Pulmonary artery endothelial cell (primary cell): ENCODE measurements around the gene EN1. TPM values are rescaled to one million over a fixed set of nuclear protein-coding genes. Genes with fewer than 3 reads are reported as not detected.
A peak's percentile ranks its signal among the peaks of the same experiment; 100 is the strongest.

Source experiments
- DNase-seq: peaks from one replicate; pipeline ENCODE4 v3.0.0-alpha.2; 2011; ENCODE audit warnings: low read depth, low spot score
- total RNA-seq: library from RNA; depleted of rRNA; stranded (reverse); fragments of >200 nt; gene quantifications from 2 replicates; pipeline ENCODE4 v1.2.3, GENCODE V29; 2014

The EN1 gene
- total RNA-seq, 1 donor from 2014 or later = not detected

DNA sequence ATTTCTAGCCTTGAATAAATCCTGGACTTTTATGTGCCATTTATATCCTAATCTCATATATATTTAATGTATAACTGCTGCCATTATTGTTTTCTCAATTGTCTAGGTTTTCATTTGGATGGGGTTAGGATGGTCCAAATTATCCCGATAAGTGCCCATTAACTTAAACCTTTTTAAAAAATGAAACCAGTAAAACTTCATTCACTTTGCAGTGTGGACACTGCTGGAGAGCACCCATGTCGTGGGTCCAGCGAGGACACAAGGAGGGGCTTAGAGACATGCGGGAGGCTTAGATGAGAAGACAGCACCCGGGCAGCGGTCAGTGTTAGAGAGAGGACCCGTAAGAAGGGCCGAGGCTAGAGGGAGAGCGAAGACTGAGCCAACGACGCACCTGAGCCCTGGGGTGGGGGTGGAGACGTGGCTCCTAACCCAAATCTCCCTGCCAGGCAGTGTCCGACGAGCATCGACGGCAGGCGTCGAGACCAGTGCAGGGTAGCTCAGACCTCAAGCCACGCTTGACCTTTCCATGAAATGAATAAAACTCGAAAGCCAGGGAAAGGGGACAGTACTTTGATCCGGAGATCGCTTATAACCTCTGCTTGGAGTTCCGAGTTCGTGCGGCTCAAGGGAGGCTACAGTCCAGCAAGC is 9.0 kb upstream of the EN1 start:
- DNase-seq = no peak

DNA sequence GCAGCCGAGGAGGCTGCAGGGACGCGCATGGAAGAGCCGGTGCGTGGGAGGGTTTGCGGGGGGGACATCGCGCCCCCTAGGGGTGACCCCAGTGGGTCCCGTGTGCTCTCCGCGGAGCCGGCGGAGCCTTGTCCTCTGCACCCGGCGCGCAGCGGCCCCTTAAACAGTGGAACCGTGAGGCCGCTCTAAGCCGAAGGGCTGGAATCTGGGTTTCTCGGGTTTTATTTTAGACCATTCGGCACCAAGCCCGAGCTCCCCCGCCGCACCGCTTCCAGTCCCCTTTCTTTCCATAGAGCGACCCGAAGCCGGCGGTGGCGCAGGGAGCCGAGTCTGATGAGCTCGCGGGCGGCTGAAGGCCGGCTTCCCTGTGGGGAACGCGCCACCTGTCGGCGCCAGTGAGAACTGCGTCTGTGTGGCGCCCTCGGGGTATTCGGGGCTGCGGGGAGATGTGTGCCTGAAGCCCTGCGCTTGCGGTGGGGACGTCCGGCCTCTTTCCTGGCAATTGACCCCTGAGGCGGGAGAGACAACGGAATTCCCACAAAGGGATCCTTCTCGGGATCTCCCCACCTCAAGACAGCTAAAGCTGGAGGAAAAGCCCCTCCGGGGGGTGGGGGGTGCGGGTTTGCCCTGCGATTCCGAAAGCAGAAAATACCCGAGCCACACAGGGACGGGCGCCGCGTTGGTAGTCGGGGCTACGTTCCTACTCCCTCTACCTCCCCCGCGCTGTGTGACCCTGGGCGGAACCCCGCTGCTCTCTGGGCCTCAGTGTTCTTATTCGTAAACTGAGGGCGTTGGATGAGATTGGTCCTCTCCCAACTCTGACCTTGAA is 8.2 kb upstream of the EN1 start:
- peak; percentile 29 for DNase-seq

DNA sequence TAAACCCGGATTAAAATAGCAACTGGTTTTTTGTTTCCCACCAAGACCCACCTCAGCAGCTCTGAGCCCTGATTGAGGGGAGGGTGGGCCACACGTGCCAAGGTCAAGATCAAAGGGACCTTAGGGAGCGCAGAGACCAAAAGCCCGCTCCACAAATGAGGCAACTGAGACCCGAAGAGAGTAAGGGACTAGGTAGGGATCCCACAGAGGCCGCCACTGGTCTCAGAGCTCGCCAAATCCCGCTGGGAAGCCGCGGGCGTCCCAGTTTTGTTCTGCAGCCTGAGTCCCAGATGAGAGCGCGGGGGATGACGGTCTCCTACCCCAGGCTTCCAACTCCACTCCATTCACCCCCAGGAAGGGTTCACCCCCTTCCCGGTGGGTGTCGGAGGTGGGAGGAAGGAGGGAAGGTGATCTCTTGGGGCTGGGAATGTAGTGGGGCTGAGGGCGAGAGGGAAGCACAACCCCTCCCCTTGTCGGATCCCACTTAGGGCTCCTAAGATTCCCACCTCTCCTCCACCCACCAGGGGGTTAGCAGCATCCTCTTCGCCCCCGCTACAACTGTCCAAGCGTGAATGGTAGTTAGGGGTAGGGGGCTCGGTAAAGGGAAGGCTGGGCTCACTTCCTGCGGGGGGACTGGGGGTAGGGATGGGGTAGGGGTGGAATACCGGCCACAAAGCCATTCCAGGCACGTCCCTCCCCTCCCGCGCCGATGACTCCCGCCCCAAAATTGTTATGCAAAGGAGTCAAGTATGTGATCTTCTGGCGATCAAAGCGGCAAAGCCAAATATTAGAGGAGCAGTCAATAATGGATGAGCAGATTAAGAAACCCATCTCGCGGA is 7.3 kb upstream of the EN1 start:
- no peak for DNase-seq

DNA sequence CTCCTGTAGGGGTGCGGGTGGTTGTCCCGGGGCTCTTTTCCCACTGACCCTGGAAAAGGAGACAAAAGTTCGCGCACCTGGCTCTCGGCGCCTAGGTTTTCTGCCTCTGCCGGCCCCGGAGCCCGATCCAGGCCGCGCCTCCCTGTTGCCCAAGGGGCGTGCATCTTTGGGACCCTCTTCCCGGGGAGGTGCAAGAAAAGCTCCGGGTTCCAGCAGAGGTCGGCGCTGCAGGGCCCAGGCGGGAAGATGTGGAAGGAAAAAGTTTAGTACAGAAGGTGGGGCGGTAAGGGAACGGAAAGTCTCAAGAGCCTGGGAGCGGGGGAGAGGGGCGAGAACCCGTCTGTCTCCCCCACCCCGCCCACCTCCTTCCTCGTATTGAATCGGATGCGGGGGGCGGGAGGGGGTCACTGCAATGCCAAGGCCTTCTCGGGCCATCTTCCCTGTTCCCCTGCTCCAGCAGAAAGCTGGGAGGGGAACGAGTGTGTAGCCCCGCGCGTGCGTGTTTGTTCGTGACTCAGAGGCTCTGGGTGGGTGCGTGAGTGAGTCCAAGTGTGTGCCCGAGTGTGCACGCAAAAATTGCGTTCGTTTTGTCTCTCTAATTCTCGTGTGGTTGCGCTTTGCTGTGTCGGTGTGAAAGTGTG is 6.3 kb upstream of the EN1 start:
- no peak for DNase-seq

DNA sequence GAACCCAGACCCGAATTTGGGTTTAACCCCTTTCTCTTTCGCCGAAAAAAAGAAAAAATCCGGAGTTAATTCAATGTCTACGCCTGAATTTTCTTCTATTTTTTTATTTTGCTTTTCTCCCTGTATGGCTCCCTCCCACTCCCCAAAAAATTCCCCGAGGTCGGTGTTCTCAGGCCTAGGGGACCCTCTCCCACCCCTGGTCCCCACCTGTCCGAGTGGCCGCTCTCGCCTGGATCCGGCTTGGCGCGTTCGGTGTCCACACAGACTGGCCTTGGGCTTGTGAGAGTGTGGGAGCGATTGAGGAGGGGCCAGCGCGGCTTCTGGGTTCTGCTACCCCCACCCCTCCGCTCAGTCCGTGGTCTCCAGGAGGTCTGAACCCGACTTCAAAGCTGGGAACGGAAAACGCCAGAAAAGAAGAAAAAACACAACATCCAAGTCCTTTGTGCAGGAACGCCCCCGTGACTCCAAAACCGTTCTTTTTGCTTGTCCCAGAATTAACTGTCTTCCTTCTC is 5.7 kb upstream of the EN1 start:
- no peak for DNase-seq

DNA sequence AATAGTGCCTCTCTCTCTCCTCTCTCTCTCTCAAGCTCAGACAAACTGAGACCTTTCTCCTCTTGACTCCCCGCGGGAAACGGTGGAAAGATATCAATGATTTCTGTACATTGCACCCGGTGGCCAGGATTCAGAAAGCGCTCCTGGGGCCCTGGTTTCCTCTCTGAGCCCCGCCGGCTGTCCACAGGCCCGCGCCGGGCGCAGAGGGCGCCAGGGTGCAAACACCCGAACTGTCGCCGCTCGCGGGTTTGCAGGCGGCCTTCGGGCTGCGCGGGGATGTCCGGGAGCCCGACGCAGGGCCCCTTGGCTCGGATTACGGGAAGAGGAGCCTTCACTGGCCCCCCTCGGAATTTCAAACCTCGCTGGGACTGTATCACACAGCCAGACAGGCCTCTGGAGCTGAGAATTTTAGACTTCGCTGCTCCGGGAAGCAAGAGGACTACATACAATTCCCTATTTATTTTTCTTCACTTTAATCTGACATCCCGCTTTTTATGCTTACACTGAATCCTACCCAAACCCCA is 5.2 kb upstream of the EN1 start:
- no peak for DNase-seq

DNA sequence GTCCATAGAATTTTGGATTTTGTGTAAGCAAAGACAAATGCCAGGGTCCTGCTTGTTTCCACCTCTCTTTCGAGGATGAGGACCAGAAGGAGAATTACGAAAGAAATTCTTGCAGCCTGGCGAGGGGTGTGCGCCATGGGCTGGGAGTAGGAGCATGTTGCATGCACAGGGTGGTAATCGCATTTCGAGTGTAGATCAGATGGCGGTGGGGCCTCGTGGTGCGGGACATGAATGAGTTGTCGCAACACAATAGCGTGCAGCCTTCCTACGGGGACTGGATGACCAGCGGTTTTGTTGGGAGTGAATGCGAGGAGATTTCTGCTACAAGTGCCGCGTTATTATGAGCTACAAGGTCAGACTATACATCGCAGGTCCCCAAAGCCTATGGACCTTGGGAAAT is 4.2 kb upstream of the EN1 start:
- no peak for DNase-seq

DNA sequence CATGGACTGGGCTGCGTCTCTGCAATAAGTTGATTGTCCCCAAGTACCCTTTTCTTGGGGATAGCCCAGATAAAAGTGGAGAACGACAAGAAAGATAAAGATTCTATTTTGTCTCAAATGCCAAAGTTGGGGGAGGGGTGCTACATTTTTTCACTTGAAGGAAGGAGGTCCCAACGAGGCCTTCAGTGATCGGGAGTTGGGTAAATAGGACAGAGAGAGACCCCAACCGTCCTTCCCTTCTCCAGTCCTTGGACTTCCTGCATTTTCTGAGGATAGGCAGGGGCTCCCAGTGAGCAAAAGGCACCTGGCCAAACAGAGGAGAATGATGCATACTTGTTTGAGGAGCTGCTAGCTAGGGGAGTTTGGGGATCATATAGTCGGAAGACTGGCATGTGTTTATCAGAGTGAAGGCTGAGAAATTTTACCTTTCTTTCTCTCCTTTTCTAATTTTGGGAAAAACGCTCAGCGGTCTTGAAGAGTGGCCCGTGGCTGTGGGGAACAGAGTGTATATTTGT is 3.5 kb upstream of the EN1 start:
- DNase-seq = no peak

DNA sequence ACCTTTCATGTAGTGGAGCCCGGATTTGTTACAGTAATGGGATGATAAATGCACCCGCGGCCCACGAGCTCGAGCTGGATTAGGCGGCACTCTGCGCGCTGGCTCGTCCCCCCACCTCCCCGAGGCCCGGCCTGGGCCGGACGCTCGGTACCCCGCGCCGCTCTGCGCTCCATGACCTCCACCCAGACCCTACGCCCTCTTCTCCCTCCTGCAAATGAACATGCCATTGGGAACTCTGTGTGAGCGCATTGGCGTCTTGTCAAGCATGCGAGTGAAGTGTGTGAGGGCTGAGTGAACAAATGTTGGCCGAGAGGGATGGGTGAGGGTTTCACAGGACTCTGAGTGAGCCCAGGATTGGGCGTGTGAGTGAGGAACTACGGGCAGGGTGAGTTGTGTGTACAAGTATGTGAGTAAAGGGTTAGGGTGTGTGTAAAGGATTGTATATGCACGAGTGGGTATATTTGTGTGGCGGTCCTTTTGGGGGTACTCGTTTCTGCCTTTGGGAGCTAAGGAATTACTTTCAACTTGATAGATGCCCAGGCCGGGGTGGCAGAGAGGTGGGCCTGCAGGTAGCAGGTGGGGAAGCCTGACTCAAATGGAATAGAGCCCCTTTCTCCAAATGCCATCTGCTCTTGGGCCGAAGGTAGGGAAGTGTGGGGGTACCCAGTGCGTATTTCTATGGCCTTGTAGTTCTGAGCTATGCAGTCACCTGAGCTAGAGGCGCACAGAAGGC is 2.9 kb upstream of the EN1 start:
- no peak for DNase-seq

DNA sequence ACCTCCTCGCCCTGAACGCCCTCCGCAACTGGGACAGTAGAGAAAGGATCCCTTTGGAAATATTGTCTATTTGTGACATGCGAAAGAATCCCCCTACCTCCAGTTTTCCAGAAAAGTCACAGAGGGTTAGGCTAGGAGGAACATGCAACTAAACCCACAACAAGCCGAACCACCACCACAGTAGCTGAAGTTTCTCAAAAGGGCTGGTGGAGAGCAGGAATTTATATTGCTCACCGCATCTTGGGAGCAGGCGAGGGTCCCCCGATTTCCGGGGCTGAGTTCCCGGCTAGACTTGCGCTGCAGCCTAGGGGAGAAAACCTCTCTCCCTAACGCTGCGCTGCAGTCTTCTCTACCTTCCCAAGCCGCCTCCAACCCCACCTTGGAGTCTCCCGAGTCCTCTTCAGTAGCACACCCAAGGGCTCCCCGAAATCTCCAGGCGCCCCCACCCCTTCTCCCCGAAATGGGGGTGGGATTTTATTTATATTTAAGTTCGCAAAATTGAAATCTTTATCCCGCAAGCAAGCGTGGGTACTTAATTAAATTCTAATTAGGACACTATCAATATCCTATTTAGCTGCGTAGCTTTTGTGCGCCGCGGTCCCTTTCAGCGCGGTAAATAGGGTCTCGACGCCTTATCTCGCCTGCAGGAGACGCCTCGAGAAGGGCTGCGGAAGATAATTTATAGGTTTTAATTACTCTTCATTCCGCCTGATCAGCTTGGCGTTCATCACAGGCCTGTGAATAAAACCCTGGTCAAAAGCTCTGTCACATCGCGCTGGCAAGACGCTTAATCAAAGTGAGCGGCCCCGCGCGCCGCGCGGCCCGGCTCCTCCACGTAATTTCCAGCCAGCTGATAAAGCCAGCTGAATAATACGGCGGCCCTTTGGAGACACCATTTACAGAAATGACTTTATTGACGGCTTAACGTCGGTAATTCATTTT is 2.0 kb upstream of the EN1 start:
- no peak for DNase-seq

DNA sequence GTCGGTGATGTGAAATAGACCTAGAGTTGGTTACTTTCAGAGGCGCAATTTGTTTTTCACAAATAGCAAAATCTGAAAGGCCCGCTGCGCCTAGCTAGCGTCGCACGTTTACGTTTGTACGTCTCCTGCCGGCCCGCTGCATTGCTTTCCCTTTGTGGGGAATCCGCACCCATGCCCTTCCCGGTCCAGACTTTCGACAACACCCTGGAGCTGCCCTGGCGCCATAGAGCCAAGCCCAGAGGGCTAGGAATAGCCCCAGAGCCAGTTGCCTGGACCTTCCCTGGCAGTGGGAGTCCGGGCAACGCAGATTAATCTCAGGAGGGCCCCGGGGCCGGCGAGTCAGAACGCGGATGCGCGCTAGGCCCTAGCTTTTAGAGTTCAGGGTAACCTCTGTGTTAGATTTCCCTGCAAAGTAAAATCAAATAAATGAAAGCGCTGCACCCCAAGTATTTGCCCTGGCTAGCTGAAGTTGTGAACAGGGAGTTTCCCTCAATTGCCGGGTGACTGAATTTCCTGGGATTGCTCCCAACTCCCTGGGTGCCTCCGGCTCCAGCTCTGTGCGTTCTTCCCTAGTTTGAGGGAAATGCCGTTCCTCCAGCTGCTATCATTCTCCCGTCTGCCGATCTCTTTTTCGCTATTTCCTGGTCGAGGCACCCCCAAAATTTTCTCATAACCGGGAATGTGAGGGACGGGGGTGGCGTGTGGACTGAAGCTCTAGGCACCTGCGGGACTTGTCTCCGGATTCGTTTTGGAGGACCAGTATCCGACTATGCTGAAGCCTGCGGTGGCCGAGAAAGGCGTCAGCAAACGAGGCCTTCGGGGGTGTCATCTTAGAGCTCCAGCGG is 1.2 kb upstream of the EN1 start:
- no peak for DNase-seq

DNA sequence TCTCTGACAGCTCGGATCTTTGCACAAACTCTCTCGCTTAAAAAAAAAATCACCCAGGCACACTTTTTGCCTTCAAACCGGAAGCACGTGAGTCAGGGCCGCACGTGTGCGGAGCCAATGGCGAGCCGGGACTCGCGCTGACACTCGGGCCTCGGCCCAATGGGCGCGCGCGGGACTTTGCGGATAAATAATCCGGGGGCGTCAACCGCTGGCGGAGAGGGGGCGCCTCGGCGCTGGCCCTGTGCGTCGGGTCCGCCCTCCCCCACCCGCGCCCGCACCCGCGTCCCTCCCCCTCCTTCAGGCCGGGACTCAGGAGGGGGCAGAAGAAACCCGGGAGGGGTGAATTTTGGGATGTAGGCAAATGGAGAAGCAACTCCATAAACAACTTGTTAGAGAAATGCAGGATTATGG is 319 bp upstream of the EN1 start:
- no peak for DNase-seq

DNA sequence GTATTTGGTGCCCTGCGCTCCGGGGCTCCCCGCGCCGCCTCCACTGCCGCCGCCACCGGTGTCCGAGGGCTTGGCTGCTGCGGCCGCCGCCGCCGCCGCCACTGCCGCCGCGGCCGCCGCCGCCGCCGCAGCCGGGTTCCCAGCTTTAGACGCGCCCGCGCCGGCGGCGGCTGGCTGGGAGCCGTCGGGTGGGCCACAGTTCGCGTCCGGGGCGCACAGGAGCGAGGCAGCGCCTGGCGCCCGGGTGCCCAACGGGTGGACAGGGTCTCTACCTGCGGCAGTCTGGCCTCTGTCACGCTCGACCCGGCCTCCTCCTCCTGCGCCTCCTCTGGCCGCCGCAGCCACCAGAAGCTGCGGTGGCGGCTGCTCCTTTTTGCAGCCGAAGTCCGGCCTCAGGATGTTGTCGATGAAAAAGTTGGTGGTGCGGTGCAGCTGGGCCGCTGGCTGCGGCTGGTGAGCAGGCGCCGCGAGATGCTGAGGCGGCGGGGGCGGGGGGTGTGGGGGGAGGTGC is 951 bp downstream of the EN1 start:
- DNase-seq = no peak

DNA sequence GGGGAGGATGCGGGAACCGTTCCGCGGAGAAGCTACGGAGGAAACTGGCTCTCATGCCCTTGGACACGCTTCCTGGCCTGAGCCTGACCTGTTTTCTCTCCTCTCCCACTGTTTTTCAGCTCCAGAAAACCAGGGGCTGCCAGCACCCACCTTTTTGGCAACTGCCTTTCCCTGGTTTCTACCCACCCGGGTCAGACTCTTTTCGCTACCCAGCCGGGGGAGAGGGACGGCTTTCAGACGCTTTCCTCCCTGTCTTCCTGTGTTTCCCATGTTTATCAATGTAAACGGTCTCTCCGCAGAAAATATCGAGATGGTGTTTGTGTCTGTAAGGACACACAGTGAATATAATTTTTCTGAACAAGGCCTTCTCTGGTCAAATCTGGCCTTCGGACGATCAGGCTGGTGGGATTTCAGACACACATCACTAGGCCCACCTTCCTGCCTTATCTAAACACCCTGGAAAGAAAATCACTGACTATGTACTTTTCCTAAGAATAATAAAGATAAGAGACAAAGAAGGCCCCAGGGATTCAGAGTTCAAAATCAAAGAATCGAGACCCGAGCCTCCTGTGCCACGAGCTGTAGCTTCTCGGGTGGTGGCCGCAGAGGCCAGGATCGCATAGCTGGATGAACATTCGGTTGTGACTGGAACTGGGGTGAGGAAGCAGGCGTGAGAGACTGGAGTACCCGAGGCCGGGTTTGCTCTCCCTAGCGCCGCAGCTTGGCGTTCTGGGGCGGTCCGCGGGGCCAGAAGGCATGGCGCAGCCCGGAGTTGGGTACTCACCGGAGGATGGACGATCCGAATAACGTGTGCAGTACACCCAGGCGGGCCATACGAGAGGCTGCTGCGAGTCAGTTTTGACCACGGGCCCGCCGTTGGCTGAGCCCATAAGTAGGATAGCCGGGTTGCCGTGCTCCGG is 1.7 kb downstream of the EN1 start:
- no peak for DNase-seq

DNA sequence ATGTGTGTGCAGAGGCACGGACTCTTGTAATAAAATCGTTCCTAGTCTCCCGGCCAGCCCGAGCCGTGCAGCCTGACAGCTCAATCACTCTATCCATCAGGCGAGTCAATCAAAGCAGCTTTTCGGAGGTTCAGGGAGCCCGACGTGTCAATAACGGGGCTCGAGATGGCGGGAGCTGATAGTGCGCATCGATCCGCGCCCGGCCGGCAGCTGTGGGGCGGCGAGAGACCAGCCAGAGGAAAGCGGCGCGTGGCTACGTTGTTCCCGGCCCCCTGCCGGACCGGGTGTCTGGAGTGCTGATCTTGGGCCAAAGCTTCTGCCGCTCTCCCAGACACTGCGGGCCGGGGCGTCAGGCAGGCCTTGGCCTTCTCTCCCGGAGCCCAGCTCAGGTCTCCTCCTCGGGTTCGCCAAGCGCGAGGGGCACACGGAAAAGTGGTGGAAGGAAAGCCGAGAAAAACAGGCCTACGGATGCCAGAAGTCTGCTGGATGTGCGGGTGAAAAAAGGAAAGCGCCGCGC is 2.4 kb downstream of the EN1 start:
- DNase-seq = no peak

DNA sequence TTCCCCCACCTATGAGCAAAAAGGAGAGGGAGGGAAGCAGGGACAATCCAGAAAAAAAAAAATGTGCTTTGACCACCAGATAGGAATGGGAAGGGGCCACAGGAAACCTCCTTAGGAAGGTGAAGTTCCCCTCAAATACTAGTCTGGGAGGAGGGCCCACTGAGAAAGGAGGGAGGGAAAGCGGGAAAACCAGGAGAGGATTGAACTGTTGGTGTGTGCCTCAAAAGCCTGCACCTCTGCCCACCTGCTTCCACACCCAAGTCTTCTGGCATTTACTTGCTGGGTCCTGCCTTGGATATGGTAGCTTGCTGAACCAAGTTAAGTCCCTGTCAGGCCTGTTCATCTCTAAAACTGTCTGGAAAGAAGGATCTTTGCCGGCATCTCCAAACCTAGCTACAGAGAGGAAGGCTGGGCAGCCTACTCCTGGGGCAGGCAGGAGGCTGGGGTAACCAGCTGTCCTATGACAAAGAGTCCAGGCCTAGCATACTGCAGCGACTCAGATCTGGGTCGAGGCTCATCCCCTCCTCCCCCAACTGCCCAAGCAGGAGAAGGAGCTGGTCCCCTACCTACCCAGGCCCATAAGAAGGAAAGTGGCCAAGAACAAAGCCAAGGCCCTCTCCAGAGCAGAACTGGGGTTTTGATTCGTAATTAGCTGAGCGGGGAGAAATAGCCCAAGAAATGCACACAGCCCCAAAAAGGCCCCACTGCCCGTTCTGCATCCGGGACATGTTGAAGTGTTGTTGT is 3.0 kb downstream of the EN1 start:
- no peak for DNase-seq
